AG08396 (cell line): ENCODE measurements around the gene NFIB.

ENCODE experiments used
- DNase-seq: peaks from one replicate; pipeline ENCODE4 v3.0.0; 2012; ENCODE audit warnings: low spot score, mixed read lengths

NFIB gene

GRCh38 chr9:14306672-14307660 is 7.0 kb downstream of the NFIB start:
- peak; percentile 29 for DNase-seq

GRCh38 chr9:14306188-14306587 is 7.8 kb downstream of the NFIB start:
- DNase-seq = no peak

GRCh38 chr9:14304259-14304658 is 9.7 kb downstream of the NFIB start:
- no peak for DNase-seq

DNA sequence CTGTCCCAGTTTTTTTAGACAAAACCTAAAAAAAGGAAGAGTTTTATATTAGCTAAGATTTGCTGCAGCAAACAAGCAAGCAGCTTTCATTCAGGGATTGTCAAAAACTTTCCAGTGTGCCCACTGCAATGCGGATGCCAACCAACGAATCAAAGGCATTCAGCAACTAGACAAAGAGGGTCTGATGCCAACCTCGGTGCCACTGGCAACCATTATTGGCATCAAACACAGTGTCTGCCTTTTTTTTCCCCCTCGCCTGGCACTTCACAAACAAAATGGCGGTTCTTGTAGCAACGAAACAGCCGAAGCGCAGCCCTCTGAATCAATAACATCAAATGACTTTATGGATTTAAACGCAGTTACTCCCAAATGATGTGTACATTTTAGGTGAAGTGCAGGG is 10.4 kb downstream of the NFIB start:
- no peak for DNase-seq

- no peak for DNase-seq
Observed at GRCh38 chr9:14303100-14303499, 10.8 kb downstream of the NFIB start.

DNA sequence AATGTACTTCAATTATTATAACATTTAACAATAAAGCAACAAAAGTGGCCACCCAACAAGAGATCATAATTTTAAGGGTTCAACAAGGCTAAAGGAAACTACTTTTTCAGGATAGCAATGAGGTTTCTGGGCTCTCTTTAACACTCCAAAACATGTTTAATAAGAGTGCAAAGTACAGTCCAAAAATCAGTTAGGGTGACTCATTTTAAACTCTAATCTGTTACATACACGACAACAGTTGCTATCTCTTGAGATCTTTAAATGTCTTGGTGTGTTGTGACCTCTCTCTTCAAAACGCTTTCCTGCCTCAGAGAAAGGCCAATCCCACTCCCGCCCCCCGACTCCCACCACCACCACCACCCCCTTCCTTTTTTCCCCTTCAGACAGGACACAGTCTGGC is 11.5 kb downstream of the NFIB start:
- DNase-seq = no peak

DNA sequence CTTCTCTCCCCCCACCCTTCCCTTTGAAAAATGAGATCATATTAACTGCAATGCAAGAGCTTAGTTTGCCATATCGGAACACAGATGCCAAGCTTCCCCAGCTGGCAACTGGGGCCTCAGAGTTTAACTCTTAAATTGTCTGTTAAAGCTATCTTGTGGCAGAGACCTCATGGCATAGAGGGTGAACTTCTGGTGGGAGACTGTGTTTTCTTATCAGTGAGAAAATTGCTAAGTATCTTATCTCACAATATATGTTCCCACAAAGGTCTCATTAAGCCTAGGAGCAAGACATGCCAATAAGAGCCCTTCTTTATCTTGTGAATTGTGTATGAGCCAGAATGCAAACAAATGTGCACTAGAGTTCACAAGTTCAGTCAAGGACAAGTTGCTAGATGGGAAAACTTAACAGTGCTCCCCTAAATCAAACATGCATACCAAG is 12.3 kb downstream of the NFIB start:
- no peak for DNase-seq

GRCh38 chr9:14301006-14301405 is 12.9 kb downstream of the NFIB start:
- DNase-seq = no peak

DNA sequence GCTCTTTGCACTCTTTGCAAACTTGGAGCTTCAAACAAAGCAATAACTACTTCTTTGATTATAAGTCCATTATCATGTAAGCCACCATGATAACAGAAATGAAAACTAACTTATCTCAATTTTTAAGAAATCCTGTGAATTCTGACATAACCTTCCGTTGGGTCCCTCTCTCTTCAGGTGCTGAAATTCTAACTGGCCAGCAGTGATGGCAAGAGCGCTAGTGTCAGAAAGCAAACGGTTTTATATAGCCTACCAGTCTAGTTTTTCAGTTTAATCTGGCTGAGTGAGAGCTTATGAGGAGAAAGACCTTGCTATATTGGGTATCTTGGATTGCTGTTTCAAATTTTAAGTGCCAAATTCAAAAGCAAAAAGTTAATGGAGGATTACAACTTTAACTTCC is 13.4 kb downstream of the NFIB start:
- DNase-seq = no peak

GRCh38 chr9:14300040-14300439 is 13.9 kb downstream of the NFIB start:
- no peak for DNase-seq

DNA sequence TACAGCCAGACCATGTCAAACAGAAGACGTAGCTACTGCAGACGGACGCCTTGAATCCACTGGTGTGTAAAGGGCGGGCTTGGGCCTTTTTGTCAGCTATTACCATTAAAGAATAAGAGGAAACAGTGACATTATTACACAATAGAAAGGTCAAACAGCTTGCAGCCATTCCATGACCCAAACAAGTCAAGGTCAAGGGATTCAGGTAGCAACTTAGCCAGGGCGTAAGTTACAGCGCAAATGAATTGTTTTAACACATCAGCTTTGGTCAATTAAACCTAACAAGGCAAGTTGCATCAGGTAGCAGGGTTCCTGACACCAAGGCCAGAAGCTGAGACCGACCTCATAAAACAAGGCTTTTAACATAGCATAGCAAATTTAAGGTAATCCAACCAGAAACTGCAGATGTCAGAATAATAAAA is 15.3 kb downstream of the NFIB start:
- no peak for DNase-seq

- DNase-seq = no peak
Observed at GRCh38 chr9:14296495-14297113, 17.3 kb downstream of the NFIB start.

DNA sequence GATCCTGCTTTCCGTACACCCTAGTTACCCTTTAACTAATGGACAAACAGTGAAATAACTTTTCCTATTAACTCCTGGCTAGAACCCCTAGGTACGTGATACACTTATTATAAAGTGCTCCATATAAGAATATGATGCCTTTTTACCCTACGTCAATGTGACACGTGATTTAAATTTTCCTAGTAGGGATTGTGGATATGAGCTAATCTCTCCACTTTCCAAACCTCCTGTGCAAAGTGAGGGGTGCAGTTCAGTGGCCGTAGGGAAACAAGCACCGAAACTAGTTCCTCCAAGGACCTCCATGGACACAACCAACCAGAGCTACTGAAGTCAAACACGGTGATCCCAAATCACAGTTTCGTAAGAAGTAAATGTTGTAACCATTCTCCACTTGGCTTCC is 19.3 kb downstream of the NFIB start:
- DNase-seq = no peak

- DNase-seq = no peak
Observed at GRCh38 chr9:14293801-14294200, 20.1 kb downstream of the NFIB start.

GRCh38 chr9:14292181-14292739 is 21.7 kb downstream of the NFIB start:
- no peak for DNase-seq

- DNase-seq = no peak
Observed at GRCh38 chr9:14289916-14290315, 24.0 kb downstream of the NFIB start.

DNA sequence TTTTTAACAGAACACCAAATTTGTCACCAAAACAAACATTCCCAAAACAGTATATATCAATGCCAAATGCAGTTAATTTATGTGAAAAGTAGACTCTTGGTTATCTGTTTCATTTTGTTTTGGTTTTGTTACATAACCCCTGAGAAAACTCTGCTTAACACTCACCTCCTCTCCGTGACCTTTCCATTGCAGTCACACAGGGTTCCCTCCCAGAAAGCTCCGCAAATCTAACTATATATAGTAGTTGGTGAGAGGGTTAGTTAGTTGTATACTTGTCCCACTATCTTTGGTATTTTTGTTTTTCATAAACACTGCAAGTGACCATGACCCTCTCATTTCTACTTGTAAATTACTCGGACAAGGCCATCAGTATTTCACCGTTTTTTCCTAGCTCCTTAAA is 25.5 kb downstream of the NFIB start:
- DNase-seq = no peak

GRCh38 chr9:14286121-14286520 is 27.8 kb downstream of the NFIB start:
- DNase-seq = no peak

GRCh38 chr9:14283276-14283675 is 30.7 kb downstream of the NFIB start:
- no peak for DNase-seq

GRCh38 chr9:14281876-14282275 is 32.1 kb downstream of the NFIB start:
- no peak for DNase-seq

- DNase-seq = no peak
Observed at GRCh38 chr9:14281136-14281795, 32.7 kb downstream of the NFIB start.

GRCh38 chr9:14279671-14280070 is 34.3 kb downstream of the NFIB start:
- DNase-seq = no peak
